HG03045 (cell line): Measurements from ENCODE around the gene STT3B.

ENCODE experiments used
- ATAC-seq: cut with Tn5 transposase; IDR thresholded peaks from one replicate; pipeline ENCODE4 v1.9.1; 2021; ENCODE audit warnings: mild to moderate bottlenecking, moderate library complexity; ENCODE audit not compliant: unreplicated experiment

Gene STT3B

DNA sequence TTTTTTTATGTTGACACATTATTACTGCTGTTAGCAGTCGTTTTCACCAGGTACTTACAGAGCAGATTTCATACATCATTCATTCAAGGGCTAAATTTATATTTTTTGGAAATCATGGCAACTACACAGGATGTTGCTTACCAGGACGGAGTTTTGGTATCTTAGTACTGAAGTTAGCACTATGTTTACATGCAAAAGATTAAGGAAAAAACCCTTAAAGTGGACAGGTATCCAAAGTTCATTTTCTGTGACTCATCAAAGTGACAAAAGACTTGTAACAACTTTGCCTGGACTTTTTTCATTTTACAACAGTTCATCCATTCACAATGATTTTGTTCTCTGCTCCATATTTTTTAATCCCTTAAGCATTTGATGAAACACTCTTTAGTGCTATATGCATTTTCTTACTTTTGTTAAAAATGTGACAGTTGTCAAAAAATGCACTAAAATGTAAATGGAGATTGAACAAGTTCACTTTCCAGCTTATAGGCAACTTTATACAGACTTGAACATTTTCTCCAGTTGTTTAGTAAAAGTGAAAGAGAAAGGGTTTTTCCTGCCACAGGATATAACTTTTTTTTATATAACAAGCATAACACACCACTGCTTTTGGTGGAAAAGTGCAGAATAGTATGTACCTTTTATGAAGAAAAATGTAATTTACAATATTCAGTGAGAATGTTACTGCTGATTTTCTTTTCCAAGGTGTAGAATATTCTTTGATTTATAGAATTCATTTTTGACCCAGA lies 104.1 kb downstream of the STT3B start:
- ATAC-seq: no peak

DNA sequence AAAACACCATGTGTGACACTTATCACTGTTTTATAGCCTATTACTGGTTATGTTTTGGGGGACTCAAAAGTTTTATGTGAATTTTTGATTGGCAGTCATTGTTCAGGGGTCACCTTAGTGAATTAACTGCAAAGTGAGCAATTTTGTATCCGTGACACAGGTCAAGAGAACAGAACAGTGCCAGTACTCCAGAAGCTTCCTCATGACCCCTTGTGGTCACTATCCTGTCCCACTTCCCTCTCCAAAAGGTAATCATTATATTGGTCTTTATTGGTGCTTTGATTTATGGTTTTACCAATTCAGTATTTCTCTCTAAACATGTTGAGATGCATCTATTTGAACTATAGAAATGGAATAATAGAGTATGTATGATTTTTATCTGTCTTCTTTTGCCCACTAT lies 107.1 kb downstream of the STT3B start:
- no peak for ATAC-seq

DNA sequence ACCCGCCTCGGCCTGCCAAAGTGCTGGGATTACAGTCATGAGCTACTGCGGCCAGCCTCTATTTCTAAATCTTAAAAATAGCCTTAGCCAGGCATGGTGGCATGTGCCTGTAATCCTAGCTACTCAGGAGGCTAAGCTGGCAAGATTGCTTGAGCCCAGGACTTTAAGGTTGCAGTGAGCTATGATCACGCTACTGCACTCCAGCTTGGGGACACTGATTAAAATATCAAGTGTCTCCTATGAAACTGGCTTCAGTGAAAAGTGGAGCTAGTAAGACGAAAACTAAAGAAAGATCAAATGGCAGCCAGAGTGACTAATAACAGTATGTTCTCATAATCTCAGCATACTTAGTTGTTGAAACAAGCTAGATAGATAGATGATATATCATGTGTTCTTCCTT lies 112.5 kb downstream of the STT3B start:
- no peak for ATAC-seq

DNA sequence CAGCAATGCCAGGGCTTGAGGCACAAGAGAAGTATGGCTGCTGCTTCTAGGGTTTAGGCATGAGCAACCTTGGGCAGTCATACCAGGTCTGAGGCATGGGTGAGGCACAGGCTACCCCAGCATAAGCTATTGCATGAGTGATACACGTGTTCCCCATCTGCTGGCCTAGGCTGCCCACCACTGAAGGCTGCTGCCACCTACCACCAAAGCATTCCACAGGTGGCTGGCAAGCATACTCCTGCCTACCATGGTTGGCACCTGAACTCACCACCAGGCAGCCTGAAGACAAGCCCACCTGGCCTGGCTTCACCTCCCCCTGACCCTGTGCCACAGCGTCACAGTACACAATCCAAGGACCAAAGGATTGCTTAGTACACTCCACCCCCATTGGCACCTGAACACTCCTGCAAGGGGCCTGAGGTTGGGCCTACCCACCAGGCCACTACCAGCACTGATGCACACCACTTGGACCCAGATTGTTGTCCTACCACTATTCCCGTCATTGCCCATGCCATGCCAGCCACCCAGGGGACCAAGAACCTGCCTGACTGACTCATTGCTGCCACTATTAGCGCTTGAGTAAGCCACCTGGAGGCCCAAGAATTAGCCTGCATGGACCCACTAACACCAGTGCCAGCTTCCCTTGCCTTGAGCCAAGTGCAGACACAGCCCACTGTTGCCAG lies 115.7 kb downstream of the STT3B start:
- ATAC-seq: no peak

DNA sequence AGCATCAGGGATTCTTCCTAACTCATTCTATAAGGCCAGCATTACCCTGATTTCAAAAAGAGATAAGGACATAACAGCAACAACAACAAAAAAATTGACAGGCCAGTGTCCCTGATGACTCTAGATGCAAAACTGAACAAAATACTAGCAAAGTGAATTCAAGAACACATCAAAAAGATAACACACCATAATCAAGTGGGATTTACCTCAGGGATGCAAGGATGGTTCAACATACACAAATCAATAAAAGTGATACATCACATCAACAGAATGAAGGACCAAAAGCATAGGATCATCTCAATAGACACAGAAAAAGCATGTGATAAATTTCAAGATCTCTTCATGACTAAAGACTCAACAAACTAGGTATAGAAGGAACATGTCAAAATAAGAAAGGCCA lies 119.6 kb downstream of the STT3B start:
- no peak for ATAC-seq

DNA sequence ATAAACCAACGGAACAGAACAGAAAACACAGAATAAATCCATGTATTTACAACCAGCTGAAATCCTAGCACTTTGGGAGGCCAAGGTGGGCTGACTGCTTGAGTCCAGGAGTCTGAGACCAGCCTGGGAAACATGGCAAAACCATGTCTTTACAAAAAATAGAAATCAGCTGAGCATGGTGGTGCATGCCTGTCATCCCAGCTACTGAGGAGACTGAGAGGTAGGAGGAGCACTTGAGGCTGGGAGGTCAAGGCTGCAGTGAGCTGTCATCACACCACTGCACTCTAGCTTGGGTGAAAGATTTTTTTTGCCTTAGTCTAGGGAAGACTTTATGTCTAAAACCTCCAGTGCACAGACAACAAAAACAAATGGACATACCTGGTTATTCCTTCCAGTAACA lies 120.7 kb downstream of the STT3B start:
- ATAC-seq: no peak

DNA sequence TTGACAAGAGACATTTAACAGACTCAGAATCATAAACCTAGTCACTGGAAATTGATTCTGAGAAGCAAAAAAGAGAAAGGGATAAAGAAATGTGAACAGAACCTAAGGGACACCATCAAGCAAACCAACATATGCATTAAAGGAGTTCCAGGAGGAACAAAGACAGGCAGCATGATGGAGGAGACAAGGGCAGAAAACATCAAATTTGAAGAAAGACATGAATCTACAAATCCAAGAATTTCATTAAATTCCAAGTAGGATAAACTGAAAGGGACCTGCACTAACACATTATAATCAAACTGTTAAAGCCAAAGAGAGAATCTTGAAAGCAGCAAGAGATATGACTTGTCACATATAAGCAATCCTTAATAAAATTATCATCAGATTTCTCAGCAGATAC lies 122.3 kb downstream of the STT3B start:
- ATAC-seq: no peak

DNA sequence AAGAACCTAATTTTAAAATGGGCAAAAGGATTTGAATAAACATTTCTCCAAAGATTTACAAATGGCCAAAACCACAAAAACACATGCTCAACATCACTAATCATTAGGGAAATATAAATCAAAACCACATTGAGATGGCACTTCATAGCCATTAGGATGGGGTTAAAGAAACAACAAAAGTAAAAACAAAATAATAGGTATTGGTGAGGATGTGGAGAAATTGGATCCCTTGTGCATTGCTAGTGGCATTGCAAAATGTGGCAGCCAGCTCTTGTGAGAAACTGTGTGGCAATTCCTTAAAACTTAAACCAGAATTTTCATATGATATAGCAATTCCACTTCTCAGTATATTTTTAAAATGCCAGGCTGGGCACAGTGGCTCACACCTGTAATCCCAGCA lies 126.5 kb downstream of the STT3B start:
- no peak for ATAC-seq

DNA sequence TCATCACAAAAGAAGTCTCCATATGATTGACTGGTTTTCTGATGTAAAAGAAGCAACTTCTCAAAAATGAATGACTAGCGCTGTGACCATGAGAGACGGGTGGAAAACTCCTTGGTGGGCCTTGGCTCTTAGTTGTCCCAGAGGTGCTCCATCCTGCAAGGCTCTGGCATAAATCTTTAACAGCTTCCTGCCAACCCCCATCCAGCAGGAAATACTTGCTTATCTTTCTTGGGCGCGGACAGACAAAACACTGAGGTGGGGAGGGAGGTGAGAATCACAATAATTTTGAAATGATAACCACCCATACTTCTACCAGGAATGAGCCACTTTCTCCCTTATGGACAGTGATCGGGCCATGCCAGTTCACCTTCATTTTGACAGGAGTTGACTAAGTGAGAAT lies 128.6 kb downstream of the STT3B start:
- ATAC-seq: no peak

DNA sequence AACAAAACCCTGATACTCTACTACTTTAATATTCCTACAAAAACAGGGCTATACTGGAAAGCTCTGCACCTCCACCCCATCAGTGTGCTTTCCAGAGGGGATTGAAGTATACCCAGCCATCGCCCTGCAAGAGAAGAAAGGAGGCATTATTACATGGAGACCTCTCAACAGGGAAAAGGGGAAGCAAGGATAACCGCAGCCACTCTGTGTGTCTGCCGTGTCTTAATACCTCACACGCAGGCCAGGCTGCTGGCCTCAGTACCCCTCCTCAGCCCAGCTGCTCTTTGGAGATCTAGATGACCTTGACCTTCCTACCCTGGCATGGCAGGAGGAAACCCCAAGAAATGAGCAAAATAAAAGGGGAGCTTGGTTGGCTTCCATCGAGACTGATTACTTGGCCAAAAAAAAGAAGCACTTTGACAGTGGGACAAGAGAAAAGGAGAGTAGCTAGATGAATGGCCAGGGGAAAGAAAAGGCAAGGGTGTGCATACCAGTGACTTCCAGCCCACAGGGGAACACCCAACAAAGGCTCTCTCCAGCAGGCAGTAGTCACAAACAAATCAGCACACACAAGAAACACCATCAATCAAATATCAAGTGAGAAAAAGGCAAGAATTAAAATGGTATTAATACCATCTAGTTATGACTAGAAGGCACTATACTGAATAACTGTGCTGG lies 129.4 kb downstream of the STT3B start:
- no peak for ATAC-seq

DNA sequence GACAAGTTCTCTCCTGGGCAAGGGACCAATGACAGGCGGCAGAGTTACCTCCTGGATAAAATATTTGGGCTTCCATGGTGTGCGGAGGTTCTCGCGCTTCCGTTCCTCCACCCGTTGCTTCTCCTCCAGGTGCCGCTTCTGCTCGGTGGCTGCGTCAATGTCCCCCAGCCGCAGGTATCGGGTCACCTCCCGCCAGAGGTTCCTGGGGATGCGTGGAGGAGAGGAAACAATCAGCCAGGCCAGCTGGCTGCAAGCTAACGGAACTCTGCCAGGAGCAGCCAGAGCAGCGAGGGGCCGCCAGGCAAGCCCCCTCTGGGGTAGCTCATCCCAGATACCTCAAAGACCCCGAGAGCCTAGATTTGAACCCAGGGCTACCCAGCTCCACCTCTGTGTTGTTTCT lies 131.3 kb downstream of the STT3B start:
- no peak for ATAC-seq

DNA sequence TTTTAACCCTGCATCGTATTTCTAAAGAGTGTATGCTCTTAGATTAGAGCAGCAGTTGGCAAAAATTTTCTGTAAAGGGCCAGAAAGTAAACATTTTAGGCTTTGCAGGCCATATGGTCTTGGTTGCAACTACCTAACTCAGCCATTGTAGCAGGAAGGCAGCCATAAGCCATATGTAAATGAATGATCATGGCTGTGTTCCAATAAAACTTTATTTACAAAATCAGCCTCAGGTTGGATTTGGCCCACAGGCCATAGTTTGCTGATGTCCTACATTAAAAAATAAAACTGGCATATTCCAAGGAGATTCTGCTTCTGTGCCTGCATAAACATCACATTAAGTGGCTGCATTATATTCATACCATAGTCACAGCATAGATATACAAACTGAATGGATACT lies 134.9 kb downstream of the STT3B start:
- ATAC-seq: no peak

DNA sequence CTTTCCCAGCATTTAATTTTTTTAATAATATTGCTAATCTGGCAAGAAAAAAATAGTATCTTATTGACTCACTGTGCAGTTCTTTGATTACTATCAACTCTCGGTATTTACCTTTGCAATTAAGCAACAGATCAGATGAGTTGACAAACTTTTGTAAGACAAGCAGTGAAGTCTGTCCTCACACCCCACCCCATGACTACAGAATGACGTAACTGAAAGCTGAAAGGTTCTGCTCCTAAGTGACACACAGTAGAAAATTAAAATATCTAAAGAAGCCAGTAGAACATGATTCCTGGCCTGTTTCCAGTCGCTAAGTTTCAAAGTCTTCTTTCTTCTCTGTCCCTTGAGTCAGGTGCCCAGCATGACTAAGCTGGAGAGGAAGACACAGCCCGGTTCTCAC lies 135.5 kb downstream of the STT3B start:
- ATAC-seq: no peak

DNA sequence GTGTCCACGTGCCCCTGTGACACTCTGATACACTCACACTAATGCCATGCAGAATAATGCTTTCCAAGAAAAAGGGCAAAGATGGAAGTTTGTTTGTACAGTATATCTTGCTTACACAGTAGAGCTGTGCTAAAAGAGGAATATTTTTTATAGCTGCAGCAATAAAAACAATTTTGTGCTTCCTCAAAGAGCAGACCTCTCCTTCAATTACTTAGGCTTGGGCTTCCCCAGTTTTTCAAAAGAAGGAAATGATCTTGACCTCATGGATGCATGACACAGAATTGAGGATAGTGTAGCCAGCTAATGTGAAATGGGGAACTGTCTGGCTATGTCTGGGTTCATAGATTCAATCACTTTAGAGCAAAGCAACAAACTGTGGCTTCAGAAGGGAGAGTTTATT lies 137.4 kb downstream of the STT3B start:
- no peak for ATAC-seq

DNA sequence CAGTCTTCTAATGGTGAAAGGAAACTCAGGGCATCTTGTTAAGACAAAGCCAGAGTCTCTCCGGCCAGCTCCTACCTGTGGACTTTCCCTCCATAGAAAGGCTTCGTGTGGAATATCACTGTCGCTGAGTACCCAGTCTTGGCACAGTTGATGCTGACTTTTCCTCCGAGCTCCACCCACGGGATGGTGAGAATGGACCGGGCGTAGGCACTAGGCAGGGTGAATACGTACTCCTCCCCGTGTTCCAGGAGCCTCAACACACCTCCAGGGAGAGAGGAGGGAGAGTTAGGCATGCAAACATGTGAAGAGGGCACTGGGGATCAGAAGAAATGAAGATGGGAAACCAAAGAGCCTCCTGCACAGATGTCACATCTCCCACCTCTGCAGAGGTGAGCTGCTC lies 138.0 kb downstream of the STT3B start:
- no peak for ATAC-seq

DNA sequence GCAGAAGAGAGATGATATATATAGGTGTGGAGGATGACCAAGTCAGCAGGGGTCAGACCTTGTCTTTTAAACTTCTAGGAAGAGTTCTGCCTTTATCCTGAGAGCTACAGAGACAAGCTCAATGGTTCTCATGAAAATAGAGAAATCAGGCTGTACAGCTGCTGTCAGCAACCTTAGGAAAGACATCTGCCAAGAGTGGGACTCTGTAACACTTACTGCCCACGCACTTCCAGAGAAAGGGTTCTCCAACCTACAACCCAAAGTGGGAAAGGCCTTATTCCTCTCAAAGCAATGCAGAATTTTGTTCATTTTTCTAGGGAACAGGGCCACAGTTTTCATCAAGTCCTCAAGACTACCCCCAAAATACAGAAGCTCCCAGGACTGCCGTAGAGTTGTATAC lies 138.7 kb downstream of the STT3B start:
- no peak for ATAC-seq

DNA sequence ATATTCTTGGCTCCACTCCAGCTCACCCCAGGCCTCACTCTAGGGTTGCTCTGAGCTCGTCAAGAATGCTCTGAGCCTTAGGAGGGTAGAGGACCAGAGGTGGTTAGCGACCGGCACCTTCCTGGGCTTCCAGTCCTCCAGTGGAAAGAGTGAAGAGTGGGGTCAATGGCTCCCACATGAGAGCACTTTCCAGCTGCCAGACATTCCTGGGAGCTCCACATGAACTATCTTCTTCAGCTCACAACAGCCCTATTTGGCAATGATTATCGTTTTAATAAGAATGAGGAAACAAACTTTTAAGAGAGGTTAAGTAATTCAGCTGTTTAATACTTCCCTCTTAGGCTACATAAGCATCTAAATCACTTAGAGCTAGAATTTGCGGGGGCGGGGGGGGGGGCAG lies 139.3 kb downstream of the STT3B start:
- ATAC-seq: no peak

DNA sequence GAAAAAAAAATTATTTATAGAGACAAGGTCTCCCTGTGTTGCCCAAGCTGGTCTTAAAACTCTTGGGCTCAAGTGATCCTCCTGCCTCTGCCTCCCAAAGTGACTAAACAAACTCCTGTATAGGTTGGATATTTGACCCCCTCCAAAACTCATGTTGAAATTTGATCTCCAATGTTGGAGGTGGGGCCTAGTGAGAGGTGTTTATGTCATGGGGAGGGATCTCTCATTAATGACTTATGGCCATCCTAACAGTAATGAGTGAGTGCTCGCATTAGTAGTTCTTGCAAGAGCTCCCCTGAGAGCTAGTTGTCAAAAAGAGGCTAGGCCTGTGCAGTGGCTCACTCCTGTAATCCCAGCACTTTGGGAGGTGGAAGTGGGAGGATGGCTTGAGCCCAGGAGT lies 141.2 kb downstream of the STT3B start:
- no peak for ATAC-seq

DNA sequence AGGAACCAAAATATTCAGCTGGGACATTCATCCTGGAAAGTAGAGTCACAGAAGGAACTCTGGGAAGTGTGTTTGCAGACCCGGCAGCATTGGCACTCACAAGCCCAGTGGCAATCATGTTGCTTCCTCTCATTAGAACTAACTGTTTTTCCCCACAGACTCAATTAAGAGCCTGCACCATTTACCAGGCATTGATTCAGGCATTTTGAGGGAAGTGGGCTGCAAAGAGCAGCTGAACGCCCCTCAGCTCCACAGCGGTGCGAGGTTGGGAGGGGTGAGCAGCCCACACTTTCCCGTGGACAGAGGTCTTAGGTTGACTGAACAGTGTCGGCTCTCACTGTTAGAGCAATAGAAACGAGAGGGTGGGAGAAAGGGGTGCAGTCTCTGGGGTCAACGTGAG lies 143.8 kb downstream of the STT3B start:
- no peak for ATAC-seq

DNA sequence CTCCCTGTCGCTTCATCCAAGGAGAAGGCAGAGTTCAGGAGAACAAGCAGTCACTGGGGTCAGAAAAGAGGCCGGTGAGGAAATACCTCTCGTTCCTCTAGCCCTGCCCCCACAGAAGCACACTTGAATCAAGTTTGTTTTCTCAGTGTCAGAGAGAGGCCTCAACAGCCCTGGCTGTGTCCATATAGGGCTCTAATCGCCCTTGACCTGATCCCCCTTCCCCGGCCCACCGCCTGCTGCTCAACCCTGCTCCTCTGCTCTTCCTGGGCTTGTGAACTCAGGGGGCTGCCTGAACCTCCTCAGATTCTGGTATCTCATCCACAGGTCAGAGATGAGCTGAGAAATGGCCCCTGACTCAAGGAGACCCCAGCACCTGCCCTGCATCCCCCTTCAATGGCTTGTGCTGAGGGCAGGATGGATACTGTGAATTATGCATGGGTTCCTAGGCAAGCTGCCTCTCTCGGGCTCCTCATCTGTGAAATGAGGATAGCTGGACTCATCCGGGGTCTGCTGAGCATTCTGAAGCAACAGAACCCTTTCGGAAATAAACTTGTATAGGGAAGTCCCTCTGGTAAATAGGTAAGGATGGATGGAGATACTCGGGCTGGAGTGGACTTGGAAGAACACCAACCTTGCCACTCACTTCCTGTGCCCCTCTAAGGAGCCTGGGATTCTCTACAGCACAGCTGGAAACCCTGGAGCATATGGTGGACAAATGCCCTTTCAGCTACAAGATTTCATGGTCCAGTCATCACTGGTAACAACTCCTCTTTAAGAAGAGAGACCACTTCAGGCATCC lies 147.5 kb downstream of the STT3B start:
- ATAC-seq: no peak
